PFSK-1 (cell line): Measurements from ENCODE around the gene APPL2.

Source experiments
- POLR2AphosphoS5 ChIP-seq: IDR thresholded peaks from 2 replicates; pipeline ENCODE4 v1.6.1; 2012; ENCODE audit warnings: low read depth, mild to moderate bottlenecking, control low read depth, low read length, moderate library complexity
- TAF1 ChIP-seq: IDR thresholded peaks from 2 replicates; pipeline ENCODE4 v1.6.1; 2012; ENCODE audit warnings: low read length, control low read depth, borderline replicate concordance; ENCODE audit not compliant: insufficient read depth

GRCh38 chr12:105198961-105199360 is 37.0 kb downstream of the APPL2 start:
- TF ChIP-seq POLR2AphosphoS5 (no peak), TAF1 (no peak)
